ENCODE data around the gene FXR2.
A peak's percentile ranks its signal among the peaks of the same experiment; 100 is the strongest.

Gene FXR2

GRCh38 chr17:7634384-7634783 lies 19.7 kb upstream of the FXR2 start:
- no peak overlapping the region for H3K27ac ChIP-seq
- TF ChIP-seq CTCF (IDR thresholded peaks at IDR 0.05) (peak; percentile 66), ZFX (IDR thresholded peaks at IDR 0.05; ENCODE audit: borderline replicate concordance) (no peak)

- TF ChIP-seq ZFX (IDR thresholded peaks at IDR 0.05; ENCODE audit: borderline replicate concordance) (no peak), CTCF (IDR thresholded peaks at IDR 0.05) (no peak)
- H3K27ac ChIP-seq: no peak overlapping the region
These were observed 18.4 kb upstream of the FXR2 start for GRCh38 chr17:7633093-7633492.

GRCh38 chr17:7632492-7632894 lies 17.8 kb upstream of the FXR2 start:
- no peak overlapping the region for H3K27ac ChIP-seq
- TF ChIP-seq ZFX (IDR thresholded peaks at IDR 0.05; ENCODE audit: borderline replicate concordance) (no peak), CTCF (IDR thresholded peaks at IDR 0.05) (peak; percentile 78)

- TF ChIP-seq CTCF (IDR thresholded peaks at IDR 0.05) (no peak), ZFX (IDR thresholded peaks at IDR 0.05; ENCODE audit: borderline replicate concordance) (no peak)
- H3K27ac ChIP-seq: no peak overlapping the region
These were observed 17.0 kb upstream of the FXR2 start for GRCh38 chr17:7631398-7632380.

GRCh38 chr17:7629939-7630571 lies 15.4 kb upstream of the FXR2 start, which contains the start of gene SHBG:
Gene SHBG (plus strand): TSS chr17:7630135. CDS start chr17:7630173, 38 bp downstream.
- TF ChIP-seq ZFX (IDR thresholded peaks at IDR 0.05; ENCODE audit: borderline replicate concordance): no peak
- no peak for TF ChIP-seq CTCF (IDR thresholded peaks at IDR 0.05)
- no peak within 1 kb of the TSS for H3K27ac ChIP-seq

GRCh38 chr17:7627250-7628121 lies 12.8 kb upstream of the FXR2 start, which contains the start of gene SAT2:
Gene SAT2 (minus strand): TSS chr17:7627821. CDS start chr17:7627635, 186 bp downstream.
- TF ChIP-seq CTCF (IDR thresholded peaks at IDR 0.05): no peak
- TF ChIP-seq ZFX (IDR thresholded peaks at IDR 0.05; ENCODE audit: borderline replicate concordance): no peak
- peak within 1 kb of the TSS; percentile 67 for H3K27ac ChIP-seq

Measured in 22Rv1 (cell line).